ENCODE measurements around the gene CTIF.
"Not testable (repeated sequence)": the region's sequence is repeated elsewhere in the genome, so short reads cannot be mapped to it uniquely, and the experiment has no call there.

CTIF gene

GRCh38 chr18:48538531-48539405 is at the start of gene CTIF:
Gene CTIF (plus strand): TSS chr18:48539031. CDS start chr18:48619566, 80,535 bp downstream.
- peak; percentile 94 for DNase-seq

GRCh38 chr18:48490641-48491293 is 48.1 kb upstream of the CTIF start:
- no peak for DNase-seq

GRCh38 chr18:48492880-48493279 is 46.0 kb upstream of the CTIF start:
- no peak for DNase-seq

GRCh38 chr18:48493434-48494230 is 45.2 kb upstream of the CTIF start:
- DNase-seq, result no peak

GRCh38 chr18:48497863-48498262 is 41.0 kb upstream of the CTIF start:
- DNase-seq, result no peak

- DNase-seq, result no peak
Measured at GRCh38 chr18:48500517-48500916, 38.3 kb upstream of the CTIF start.

- no peak for DNase-seq
Measured at GRCh38 chr18:48502906-48503305, 35.9 kb upstream of the CTIF start.

- no peak for DNase-seq
Measured at GRCh38 chr18:48504819-48505218, 34.0 kb upstream of the CTIF start.

GRCh38 chr18:48506983-48507568 is 31.8 kb upstream of the CTIF start:
- DNase-seq, result not testable (repeated sequence)

GRCh38 chr18:48512498-48512897 is 26.3 kb upstream of the CTIF start:
- DNase-seq, result not testable (repeated sequence)

GRCh38 chr18:48514786-48515185 is 24.0 kb upstream of the CTIF start:
- peak; percentile 75 to 91 for DNase-seq

- DNase-seq, result no peak
Measured at GRCh38 chr18:48517048-48517447, 21.8 kb upstream of the CTIF start.

- DNase-seq, result no peak
Measured at GRCh38 chr18:48519431-48520100, 19.3 kb upstream of the CTIF start.

- no peak for DNase-seq
Measured at GRCh38 chr18:48521723-48522122, 17.1 kb upstream of the CTIF start.

GRCh38 chr18:48525671-48526070 is 13.2 kb upstream of the CTIF start:
- no peak for DNase-seq

- no peak for DNase-seq
Measured at GRCh38 chr18:48527461-48527860, 11.4 kb upstream of the CTIF start.

GRCh38 chr18:48528861-48529260 is 10.0 kb upstream of the CTIF start:
- no peak for DNase-seq

- no peak for DNase-seq
Measured at GRCh38 chr18:48529796-48530195, 9.0 kb upstream of the CTIF start.

- no peak for DNase-seq
Measured at GRCh38 chr18:48530399-48531081, 8.3 kb upstream of the CTIF start.

- DNase-seq, result no peak
Measured at GRCh38 chr18:48531082-48531403, 7.8 kb upstream of the CTIF start.

GRCh38 chr18:48531908-48532307 is 6.9 kb upstream of the CTIF start:
- no peak for DNase-seq

All from NCI-H446 (cell line).